HG03103 (cell line): ENCODE data around the gene RBM34.
"Not testable (repeated sequence)": the region's sequence is repeated elsewhere in the genome, so short reads cannot be mapped to it uniquely, and the experiment has no call there.

Source experiments
- ATAC-seq: cut with Tn5 transposase; IDR thresholded peaks from one replicate; pipeline ENCODE4 v1.9.1; 2021; ENCODE audit warnings: low read depth; ENCODE audit not compliant: unreplicated experiment

The RBM34 gene

GRCh38 chr1:235093013-235093695, 67.9 kb downstream of the RBM34 start:
- no peak for ATAC-seq

GRCh38 chr1:235092415-235092814, 68.6 kb downstream of the RBM34 start:
- ATAC-seq, result not testable (repeated sequence)

GRCh38 chr1:235092045-235092406, 69.0 kb downstream of the RBM34 start:
- not testable (repeated sequence) for ATAC-seq

GRCh38 chr1:235091319-235092044, 69.6 kb downstream of the RBM34 start:
- not testable (repeated sequence) for ATAC-seq

- ATAC-seq, result no peak
Measured at GRCh38 chr1:235090406-235091069, 70.5 kb downstream of the RBM34 start.

GRCh38 chr1:235088907-235089306, 72.1 kb downstream of the RBM34 start:
- no peak for ATAC-seq

GRCh38 chr1:235088430-235088829, 72.6 kb downstream of the RBM34 start:
- no peak for ATAC-seq

GRCh38 chr1:235087906-235088305, 73.1 kb downstream of the RBM34 start:
- ATAC-seq, result no peak

- not testable (repeated sequence) for ATAC-seq
Measured at GRCh38 chr1:235085411-235086117, 75.5 kb downstream of the RBM34 start.
